NCI-H1417 (cell line): ENCODE measurements around the gene ALLC.

Source experiments
- DNase-seq, 3 experiments: peaks; one replicate each; lab custom pipeline; 2025; lab: John Stamatoyannopoulos, UW

The ALLC gene

DNA sequence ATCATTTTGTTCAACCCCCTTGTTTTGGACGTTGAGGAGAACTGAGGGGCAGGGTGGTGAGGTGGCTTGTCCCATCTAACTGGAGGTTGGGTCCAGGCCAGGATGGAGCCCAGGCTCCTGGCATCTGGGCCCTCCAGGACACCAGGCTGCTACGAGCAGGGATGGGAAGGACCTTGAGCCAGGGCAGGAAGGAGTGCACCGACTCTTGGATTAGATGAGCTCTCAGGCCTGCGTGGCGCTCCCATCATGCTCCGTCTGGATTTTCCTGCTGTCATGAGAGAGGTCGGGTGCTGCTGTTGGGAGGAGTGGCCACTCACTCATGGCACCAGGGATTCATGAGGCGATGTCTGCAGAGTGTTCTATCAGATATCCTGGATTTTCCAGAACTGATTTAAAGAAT, 18.3 kb upstream of the ALLC start:
- no peak for DNase-seq

- no peak for DNase-seq
Observed at GRCh38 chr2:3641181-3641580, 16.8 kb upstream of the ALLC start.

GRCh38 chr2:3641841-3642421, 16.1 kb upstream of the ALLC start:
- no peak for DNase-seq

DNA sequence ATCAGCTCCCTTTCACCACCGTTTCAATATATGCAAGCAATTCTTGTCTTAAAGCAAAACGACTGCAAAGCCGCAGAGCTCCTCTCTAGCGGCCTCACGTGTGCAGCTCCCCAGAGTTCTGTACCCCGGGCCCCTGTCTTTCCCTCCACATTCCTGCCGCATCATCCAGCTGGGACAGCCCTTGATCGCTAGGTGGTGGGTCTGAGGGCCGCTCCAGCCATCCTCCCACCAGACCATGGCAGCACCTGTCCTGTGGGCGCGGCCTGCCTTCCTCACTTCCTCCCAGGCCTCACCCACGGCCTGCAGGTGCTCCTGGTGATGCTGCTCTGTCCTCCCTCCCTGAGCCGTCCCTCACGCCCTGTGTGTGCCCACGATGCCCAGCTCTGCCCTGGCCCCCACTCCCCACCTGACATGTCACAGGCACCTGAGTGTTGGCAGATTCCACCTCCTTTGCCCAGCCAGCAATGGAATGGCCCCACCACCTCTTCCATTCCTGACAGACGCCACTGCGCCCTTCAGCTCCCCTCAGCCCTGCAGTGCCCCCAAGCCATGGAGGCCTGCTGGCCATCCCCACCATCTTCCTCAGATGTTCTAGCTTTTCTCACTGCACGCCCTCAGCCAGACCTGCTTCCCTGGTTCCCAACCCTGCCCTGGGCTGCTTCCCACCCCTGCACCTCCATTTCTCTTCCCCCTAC, 15.3 kb upstream of the ALLC start:
- no peak for DNase-seq

GRCh38 chr2:3643371-3644245, 14.4 kb upstream of the ALLC start:
- DNase-seq, result no peak

GRCh38 chr2:3644246-3644525, 13.8 kb upstream of the ALLC start:
- DNase-seq, result no peak

GRCh38 chr2:3644891-3645605, 13.0 kb upstream of the ALLC start:
- no peak for DNase-seq

- no peak for DNase-seq
Observed at GRCh38 chr2:3645745-3646389, 12.1 kb upstream of the ALLC start.

GRCh38 chr2:3646446-3646845, 11.6 kb upstream of the ALLC start:
- no peak for DNase-seq

DNA sequence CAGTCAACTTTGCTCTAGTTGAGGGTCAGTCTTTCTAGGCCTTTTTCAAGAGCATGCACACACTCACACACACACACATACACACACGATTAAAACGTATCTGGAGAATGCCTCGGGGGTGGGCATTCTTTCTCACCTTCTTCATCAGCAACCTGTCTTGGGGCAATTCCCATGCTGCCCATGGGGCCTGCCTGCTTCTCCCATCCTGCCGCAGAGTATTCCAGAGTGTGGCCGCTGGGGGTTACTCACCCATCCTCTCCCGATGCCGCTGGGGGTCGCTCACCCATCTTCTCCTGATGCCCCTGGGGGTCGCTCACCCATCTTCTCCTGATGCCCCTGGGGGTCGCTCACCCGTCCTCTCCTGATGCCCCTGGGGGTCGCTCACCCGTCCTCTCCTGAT, 10.8 kb upstream of the ALLC start:
- no peak for DNase-seq

DNA sequence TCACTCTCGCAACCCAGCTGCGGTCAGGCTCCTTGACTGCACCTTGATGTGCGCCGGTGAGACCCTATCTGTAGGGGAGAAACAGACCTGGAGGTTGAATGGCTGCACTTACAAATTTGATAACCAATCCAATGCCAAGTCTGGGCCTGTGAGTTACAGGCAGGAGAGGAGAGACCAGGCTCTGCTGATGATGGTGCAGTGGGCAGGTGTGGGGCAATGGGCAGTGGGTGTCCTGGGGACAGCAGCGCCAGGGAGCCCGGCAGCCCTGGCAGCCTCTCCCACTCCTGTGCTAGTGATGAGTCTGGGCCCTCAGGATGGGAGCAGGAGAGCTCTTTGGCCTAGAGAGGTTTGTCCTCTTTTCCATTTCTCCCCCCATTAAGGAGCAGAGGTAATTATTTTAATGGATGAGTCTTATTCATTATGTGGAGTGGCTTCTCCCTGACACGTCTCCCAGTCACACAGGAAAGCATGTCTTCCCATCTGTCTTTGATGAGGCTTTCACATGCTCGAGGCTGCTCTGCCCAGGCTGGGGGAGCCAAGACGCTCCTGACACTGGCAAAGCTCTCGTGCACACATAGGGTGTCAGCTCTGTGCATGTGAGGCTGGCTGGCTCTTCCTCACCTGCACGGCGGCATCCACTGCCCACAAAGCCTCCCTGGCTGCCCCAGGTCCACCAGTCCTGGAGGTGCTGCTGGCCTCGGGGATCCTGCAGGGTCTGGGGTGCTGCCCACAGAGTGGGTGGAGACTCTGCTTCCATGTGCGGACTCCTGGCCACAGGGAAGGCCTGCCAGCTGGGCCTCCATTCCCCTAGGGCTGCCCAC, 10.0 kb upstream of the ALLC start:
- peak in 1 of 3 experiments; percentile 32 for DNase-seq

DNA sequence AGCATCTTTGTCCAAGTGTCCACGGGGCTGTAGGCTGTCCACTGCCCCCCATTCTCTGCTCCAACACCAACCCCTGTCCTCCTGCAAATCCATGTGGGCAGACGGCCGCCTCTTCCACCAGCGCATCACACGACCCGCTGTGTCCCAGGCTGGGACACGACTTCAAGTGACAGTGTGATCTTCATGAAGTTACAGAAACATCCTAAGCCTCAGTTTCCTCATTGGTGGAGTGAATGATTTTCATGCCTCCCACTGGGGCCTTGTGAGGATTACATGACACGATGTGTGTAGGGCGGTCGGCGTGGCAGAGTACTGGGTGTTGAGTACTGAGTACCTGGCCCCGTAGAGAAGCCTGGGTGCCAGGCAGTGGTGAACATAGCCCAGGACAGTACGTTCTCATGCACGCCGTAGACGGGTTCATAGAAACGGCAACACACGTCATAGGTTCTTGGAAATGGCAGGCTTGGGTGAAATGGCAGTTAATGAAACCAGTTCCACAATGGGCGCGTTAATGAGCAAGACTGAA, 9.3 kb upstream of the ALLC start:
- DNase-seq, result no peak

GRCh38 chr2:3649581-3649980, 8.4 kb upstream of the ALLC start:
- peak in 1 of 3 experiments; percentile 39 for DNase-seq

DNA sequence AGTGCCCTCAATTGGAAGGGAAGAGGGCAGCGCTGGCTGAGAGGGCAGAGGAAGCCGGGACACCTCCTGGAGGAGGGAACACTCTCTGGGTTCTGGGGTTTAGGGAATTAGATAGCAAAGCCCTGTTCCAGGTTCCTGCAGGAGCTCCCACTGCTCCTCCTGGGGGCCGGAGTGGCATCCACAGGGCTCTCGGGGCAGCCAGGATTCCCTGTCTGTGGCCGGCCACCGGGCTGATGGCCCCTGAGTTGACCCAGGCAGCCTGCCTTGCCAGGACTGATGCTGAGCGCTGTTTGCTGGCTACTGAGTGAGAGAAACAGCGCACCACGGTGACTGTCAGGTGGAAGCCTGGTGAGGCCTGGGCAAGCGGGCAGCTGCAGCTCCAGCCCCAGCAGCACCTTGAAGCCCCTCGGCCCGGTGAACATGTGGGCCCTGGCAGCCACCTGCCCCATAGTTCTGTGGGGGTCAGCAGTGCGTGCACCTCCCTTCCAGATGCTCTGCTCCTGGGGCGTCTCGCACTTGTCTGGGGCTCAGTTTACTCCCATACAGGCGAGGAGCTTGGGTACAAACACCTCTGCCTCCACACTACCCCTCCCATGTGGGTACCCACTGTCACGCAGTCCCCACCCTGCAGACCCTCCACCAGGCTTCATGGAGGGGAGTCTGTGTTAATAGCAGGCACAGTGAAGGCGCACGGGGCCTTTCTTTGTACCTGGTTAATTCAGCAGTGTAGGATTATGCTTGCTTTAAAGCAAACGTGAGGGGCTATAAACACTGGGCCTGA, 7.7 kb upstream of the ALLC start:
- DNase-seq, result peak in 1 of 3 experiments; percentile 44

GRCh38 chr2:3651691-3652648, 6.0 kb upstream of the ALLC start:
- DNase-seq, result peak; percentile 94 to 99 (median 97)

DNA sequence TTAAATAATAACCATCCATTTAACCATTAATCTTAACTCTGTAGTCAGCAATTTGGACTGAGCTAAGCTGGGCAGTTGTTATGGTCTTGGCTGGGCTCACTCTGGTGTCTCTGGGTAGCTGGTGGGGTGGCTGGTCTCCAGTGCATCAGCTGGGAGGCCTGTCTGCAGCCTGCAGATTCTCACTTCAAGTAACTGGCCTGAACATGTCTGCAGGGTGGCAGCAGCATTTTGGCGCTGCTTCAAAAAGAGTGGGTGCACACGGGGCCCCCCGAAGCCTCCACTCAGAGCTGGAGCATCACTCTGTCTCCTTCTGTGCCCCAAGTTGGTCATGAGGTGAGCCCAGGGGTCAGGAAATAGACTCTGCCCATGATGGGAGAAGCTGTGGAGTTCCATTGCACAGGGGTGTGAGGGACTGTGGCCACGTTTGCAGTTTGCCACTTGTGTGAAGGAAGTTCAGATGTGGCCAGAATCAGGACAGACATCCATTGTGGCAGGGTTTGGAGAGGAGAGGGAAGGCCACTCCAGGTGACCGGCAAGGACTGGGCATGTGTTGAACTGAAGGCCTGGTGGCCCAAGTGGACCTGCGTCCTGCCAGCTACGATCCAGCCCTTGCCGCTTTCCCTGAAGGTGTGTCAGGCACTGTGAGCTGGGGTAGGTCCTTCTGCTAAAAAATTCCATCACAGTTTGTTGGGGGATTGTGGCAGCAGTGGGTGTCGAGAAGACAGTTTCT, 4.9 kb upstream of the ALLC start:
- DNase-seq, result no peak

DNA sequence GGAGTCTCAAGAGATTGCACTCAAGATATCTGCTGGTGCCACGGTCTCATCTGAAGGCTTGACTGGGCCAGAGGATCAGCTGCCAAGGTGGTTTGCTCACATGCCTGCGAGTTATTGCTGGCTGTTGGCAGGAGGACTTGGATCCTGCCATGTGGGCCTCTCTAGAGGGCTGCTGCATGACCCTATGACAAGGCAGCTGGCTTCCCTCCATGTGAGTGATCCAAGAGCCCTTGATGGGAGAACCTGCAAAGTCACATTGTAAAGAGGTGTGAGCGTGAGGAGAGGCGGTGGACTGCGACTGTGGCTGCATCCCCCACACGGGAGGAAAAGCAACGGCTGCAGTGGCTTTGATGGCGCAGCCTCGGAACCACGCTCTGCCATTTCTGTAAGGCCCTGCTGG, 4.0 kb upstream of the ALLC start:
- DNase-seq, result no peak

DNA sequence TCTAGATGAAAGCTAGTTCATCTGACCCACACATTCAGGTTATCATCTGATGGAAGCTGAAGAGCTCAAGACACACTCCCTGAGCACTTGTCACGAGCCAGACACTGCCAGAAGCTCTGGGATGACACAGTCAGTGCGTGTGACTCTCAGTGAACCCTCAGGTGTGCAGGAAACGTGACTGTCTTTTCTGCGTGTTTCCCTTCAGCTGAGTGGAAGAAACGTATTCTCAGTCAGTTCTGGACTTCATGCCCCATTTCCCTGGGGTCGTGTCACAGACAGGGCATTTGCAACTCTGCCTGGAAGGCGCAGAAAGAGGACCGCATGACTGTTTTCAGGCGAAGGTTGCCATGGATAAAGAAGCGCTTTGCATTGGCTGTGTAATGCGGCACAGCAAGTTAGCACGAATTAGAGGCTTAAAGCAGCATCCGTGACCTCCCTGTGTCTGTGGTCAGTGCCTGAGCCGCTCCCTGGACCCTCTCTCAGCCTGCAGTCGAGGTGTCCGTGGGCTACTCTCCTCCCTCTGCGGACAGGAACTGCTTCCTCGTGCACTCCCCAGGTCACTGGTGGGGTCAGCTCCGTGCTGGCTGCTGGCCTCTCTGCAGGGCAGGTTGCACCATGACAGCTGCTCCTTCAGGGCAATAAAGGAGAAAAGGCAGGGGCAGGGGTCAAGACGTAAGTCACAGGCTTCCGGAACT, 3.3 kb upstream of the ALLC start:
- no peak for DNase-seq
